ENCODE results near the gene BMPER. TPM values are rescaled to one million over a fixed set of nuclear protein-coding genes. Genes with fewer than 3 reads are reported as not detected.

The BMPER gene
- total RNA-seq, 1 experiment from 2014 or later: not detected

GRCh38 chr7:34163956-34164355 lies 258.6 kb downstream of the BMPER start:
- no peaks in the 10 kb centered on the region for H3K36me3 ChIP-seq (ENCODE audit: control insufficient read depth, insufficient read depth, low read length)
- no peak for ATAC-seq
- no peaks in the 10 kb centered on the region for H3K9me3 ChIP-seq (ENCODE audit: control insufficient read depth, insufficient read depth, low read depth, low read length)
- no peak overlapping the region for H3K27ac ChIP-seq (ENCODE audit: low read length)
- no peaks in the 10 kb centered on the region for H3K4me1 ChIP-seq (ENCODE audit: control insufficient read depth, insufficient read depth, low read length)
- in situ Hi-C loops (cut with HindIII; ENCODE audit: low pct_unique_long_range_greater_than_20kb, low sequenced_read_pairs) (no loop called here), intact Hi-C loops (cut with micrococcal nuclease; ENCODE audit: unreplicated experiment) (no loop called here)
- CTCF ChIA-PET: no interaction called here
- H3K4me3 ChIP-seq (ENCODE audit: low read depth in 2 of 2, low read length in 2 of 2): no peak overlapping the region
- TF ChIP-seq POLR2AphosphoS5 (IDR thresholded peaks at IDR 0.05; ENCODE audit: low read depth, low read length) (no peak), CTCF (IDR thresholded peaks at IDR 0.05) (no peak), SIN3A (IDR thresholded peaks at IDR 0.05; ENCODE audit: borderline replicate concordance, insufficient read depth, low read depth, low read length) (no peak)
- H3K27me3 ChIP-seq (ENCODE audit: control insufficient read depth, insufficient read depth, low read length): no peaks in the 10 kb centered on the region
- DNase-seq (ENCODE audit: low read depth, low spot score): no peak
- POLR2A ChIA-PET: no interaction called here
- no TSS peak for BruUV-seq (replicated peaks)

GRCh38 chr7:34165466-34165865 lies 260.1 kb downstream of the BMPER start:
- no peak overlapping the region for H3K4me3 ChIP-seq (ENCODE audit: low read depth in 2 of 2, low read length in 2 of 2)
- no peaks in the 10 kb centered on the region for H3K36me3 ChIP-seq (ENCODE audit: control insufficient read depth, insufficient read depth, low read length)
- TF ChIP-seq CTCF (IDR thresholded peaks at IDR 0.05) (no peak), POLR2AphosphoS5 (IDR thresholded peaks at IDR 0.05; ENCODE audit: low read depth, low read length) (no peak), TCF7L2 (IDR thresholded peaks at IDR 0.05; ENCODE audit: low read depth, low read length) (no peak), REST (IDR thresholded peaks at IDR 0.05; ENCODE audit: insufficient read depth in 1 of 2, low read depth in 2 of 2, low read length in 1 of 2) (no peak), SIN3A (IDR thresholded peaks at IDR 0.05; ENCODE audit: borderline replicate concordance, insufficient read depth, low read depth, low read length) (no peak)
- no peak overlapping the region for H3K27ac ChIP-seq (ENCODE audit: low read length)
- no TSS peak for BruUV-seq (replicated peaks)
- no peak for ATAC-seq
- H3K9me3 ChIP-seq (ENCODE audit: control insufficient read depth, insufficient read depth, low read depth, low read length): no peaks in the 10 kb centered on the region
- in situ Hi-C loops (cut with HindIII; ENCODE audit: low pct_unique_long_range_greater_than_20kb, low sequenced_read_pairs) (no loop called here), intact Hi-C loops (cut with micrococcal nuclease; ENCODE audit: unreplicated experiment) (no loop called here)
- H3K27me3 ChIP-seq (ENCODE audit: control insufficient read depth, insufficient read depth, low read length): no peaks in the 10 kb centered on the region
- H3K4me1 ChIP-seq (ENCODE audit: control insufficient read depth, insufficient read depth, low read length): no peaks in the 10 kb centered on the region
- CTCF ChIA-PET: no interaction called here
- POLR2A ChIA-PET: interaction anchor here (0.7 kb wide), 1 partner anchor 10 kb away, joined by 3 read pairs; no protein-coding TSS in a partner anchor
- no peak for DNase-seq (ENCODE audit: low read depth, low spot score)
